ENCODE data around the gene SOX8.

SOX8 gene

GRCh38 chr16:1028056-1028455 is 46.5 kb downstream of the SOX8 start:
- TF ChIP-seq, protein P1, sequence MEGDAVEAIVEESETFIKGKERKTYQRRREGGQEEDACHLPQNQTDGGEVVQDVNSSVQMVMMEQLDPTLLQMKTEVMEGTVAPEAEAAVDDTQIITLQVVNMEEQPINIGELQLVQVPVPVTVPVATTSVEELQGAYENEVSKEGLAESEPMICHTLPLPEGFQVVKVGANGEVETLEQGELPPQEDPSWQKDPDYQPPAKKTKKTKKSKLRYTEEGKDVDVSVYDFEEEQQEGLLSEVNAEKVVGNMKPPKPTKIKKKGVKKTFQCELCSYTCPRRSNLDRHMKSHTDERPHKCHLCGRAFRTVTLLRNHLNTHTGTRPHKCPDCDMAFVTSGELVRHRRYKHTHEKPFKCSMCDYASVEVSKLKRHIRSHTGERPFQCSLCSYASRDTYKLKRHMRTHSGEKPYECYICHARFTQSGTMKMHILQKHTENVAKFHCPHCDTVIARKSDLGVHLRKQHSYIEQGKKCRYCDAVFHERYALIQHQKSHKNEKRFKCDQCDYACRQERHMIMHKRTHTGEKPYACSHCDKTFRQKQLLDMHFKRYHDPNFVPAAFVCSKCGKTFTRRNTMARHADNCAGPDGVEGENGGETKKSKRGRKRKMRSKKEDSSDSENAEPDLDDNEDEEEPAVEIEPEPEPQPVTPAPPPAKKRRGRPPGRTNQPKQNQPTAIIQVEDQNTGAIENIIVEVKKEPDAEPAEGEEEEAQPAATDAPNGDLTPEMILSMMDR (IDR thresholded peaks at IDR 0.05; ENCODE audit: borderline replicate concordance, control extremely low read depth, extremely low read depth, insufficient read depth, missing control alignments) = no peak
- no peak for DNase-seq (ENCODE audit: low spot score)
- in situ Hi-C loops (cut with MboI; ENCODE audit: low sequenced_read_pairs, unreplicated experiment) = no loop called here

GRCh38 chr16:1028524-1029258 is 47.1 kb downstream of the SOX8 start:
- in situ Hi-C loops (cut with MboI; ENCODE audit: low sequenced_read_pairs, unreplicated experiment) = no loop called here
- TF ChIP-seq, protein P1 (IDR thresholded peaks at IDR 0.05; ENCODE audit: borderline replicate concordance, control extremely low read depth, extremely low read depth, insufficient read depth, missing control alignments) = no peak
- DNase-seq (ENCODE audit: low spot score) = no peak

DNA sequence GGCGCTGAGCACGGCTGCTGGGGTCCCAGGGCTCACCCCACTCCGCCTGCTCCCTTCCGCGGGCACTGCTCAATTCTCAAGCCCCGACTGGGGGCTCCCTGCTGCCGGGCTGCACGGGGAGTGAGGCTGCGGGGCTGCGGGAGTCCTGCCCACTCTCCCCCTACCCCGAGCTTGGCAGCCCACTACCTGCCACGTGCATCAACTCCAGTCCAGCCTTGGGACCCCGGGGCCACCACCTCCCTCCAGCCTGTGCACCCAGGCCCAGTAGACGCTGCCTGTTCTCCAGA is 47.6 kb downstream of the SOX8 start:
- DNase-seq (ENCODE audit: low spot score) = no peak
- TF ChIP-seq, protein P1 (IDR thresholded peaks at IDR 0.05; ENCODE audit: borderline replicate concordance, control extremely low read depth, extremely low read depth, insufficient read depth, missing control alignments) = no peak
- in situ Hi-C loops (cut with MboI; ENCODE audit: low sequenced_read_pairs, unreplicated experiment) = no loop called here

GRCh38 chr16:1030473-1030901 is 48.9 kb downstream of the SOX8 start:
- in situ Hi-C loops (cut with MboI; ENCODE audit: low sequenced_read_pairs, unreplicated experiment) = no loop called here
- TF ChIP-seq, protein P1 (IDR thresholded peaks at IDR 0.05; ENCODE audit: borderline replicate concordance, control extremely low read depth, extremely low read depth, insufficient read depth, missing control alignments) = no peak
- DNase-seq (ENCODE audit: low spot score) = no peak

DNA sequence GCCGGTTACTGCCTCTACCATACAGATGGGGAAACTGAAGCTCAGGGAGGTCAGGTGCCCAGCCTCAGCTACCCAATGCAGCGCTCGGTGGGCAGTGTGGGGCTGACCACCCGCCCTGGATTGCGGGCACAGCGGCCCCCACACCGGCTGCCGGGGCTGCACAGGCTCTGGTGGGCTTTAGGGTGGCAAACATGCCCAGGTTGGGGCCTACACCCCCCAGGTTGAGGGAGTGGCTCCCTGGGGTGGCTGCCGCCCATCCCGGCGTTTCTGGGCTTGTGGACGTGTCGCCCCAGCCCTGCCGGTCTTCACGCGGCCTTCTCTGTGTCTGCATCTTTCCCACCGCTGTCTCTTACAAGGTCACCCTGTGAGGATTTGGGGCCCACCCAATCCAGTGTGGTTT is 50.1 kb downstream of the SOX8 start:
- TF ChIP-seq, protein P1 (IDR thresholded peaks at IDR 0.05; ENCODE audit: borderline replicate concordance, control extremely low read depth, extremely low read depth, insufficient read depth, missing control alignments) = no peak
- DNase-seq (ENCODE audit: low spot score) = no peak
- in situ Hi-C loops (cut with MboI; ENCODE audit: low sequenced_read_pairs, unreplicated experiment) = no loop called here

DNA sequence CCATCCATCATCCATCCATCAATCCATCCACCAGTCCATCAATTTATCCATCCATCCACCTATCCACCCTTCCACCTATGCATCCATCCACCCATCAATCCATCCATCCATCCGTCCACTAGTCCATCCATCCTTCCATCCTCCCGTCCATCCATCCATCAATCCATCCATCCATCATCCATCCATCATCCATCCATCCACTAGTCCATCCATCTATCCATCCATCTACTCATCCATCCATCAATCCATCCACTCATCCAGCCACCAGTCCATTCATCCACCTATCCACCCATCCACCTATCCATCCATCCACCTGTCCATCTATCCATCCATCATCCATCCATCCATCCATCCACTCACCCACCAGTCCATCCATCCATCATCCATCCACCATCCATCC is 51.0 kb downstream of the SOX8 start:
- in situ Hi-C loops (cut with MboI; ENCODE audit: low sequenced_read_pairs, unreplicated experiment) = no loop called here
- TF ChIP-seq, protein P1 (IDR thresholded peaks at IDR 0.05; ENCODE audit: borderline replicate concordance, control extremely low read depth, extremely low read depth, insufficient read depth, missing control alignments) = no peak

More for the DNA sequence above, 51.0 kb downstream of the SOX8 start:
- DNase-seq (ENCODE audit: low spot score) = no peak

Measured in GM13976 (cell line).